HEK293 (cell line): Measurements from ENCODE around the gene LRRC74A.

Experiments
- CTCF ChIA-PET: fragments of 350-600 bp; formaldehyde crosslinking; extraction: SDS; loops from one replicate; lab custom pipeline; 2021; ENCODE audit warnings: antibody characterized with exemption; lab: Yijun Ruan, JAX
- POLR2A ChIA-PET: fragments of 300-600 bp; formaldehyde crosslinking; extraction: SDS; loops from one replicate; lab custom pipeline; 2020; ENCODE audit warnings: antibody characterized with exemption, inconsistent platforms; lab: Yijun Ruan, JAX
- H3K27ac ChIP-seq: fragments of 200-500 bp; sonication (Bioruptor generic); 2 replicates; pipeline ENCODE4 v1.5.1; 2014; ENCODE audit warnings: low read depth, low read length, control low read depth, inconsistent platforms; ENCODE audit errors: extremely low read depth
- H3K36me3 ChIP-seq, 2 experiments: fragments of 200-500 bp in 1 of 2; sonication (Bioruptor generic) in 1 of 2; 1 replicate in 1 of 2; 2 replicates in 1 of 2; pipeline ENCODE4 v1.5.1; 2014 to 2017; ENCODE audit warnings: inconsistent platforms in 2 of 2, low read length in 2 of 2; ENCODE audit not compliant: control insufficient read depth in 2 of 2, insufficient read depth in 1 of 2
- H3K4me1 ChIP-seq: fragments of 200-500 bp; sonication (Bioruptor generic); 2 replicates; pipeline ENCODE4 v1.5.1; 2014; ENCODE audit warnings: mild to moderate bottlenecking, low read length, inconsistent platforms; ENCODE audit not compliant: control insufficient read depth, insufficient read depth
- H3K4me3 ChIP-seq: 2 replicates; pipeline ENCODE4 v1.5.1; 2011; ENCODE audit warnings: low read depth, mild to moderate bottlenecking, control low read depth, low read length, moderate library complexity
- H3K9me3 ChIP-seq: fragments of 200-500 bp; sonication (Bioruptor generic); 2 replicates; pipeline ENCODE4 v1.5.1; 2014; ENCODE audit warnings: low read depth, low read length, inconsistent platforms; ENCODE audit not compliant: control insufficient read depth, insufficient read depth
- BCL11B ChIP-seq: fragments of 450-650 bp; formaldehyde crosslinking; IDR thresholded peaks from 2 replicates; pipeline ENCODE4 v1.5.1; 2016; ENCODE audit warnings: low read depth, missing biosample characterization, missing genetic modification characterization
- HOXD13 ChIP-seq: sonication (generic); formaldehyde crosslinking; IDR thresholded peaks from 2 replicates; pipeline ENCODE4 v1.8.0; 2022; ENCODE audit warnings: missing genetic modification reagents, borderline replicate concordance
- SCRT2 ChIP-seq: fragments of 450-650 bp; formaldehyde crosslinking; IDR thresholded peaks from 2 replicates; pipeline ENCODE4 v1.5.1; 2016; ENCODE audit warnings: missing biosample characterization, missing genetic modification characterization
- ZBTB17 ChIP-seq: fragments of 450-650 bp; formaldehyde crosslinking; IDR thresholded peaks from 2 replicates; pipeline ENCODE4 v1.5.1; 2016; ENCODE audit warnings: missing biosample characterization, missing genetic modification characterization
- ZBTB21 ChIP-seq: fragments of 450-650 bp; formaldehyde crosslinking; IDR thresholded peaks from 2 replicates; pipeline ENCODE4 v1.5.1; 2017; ENCODE audit warnings: missing biosample characterization, missing genetic modification characterization
- ZFP41 ChIP-seq: fragments of 450-650 bp; formaldehyde crosslinking; IDR thresholded peaks from 2 replicates; pipeline ENCODE4 v1.5.1; 2016; ENCODE audit warnings: missing biosample characterization, missing genetic modification characterization, borderline replicate concordance
- ZNF114 ChIP-seq: fragments of 450-650 bp; formaldehyde crosslinking; IDR thresholded peaks from 2 replicates; pipeline ENCODE4 v1.5.0; 2017; ENCODE audit warnings: missing biosample characterization, missing genetic modification characterization
- ZNF157 ChIP-seq: fragments of 450-650 bp; formaldehyde crosslinking; IDR thresholded peaks from 2 replicates; pipeline ENCODE4 v1.5.1; 2016; ENCODE audit warnings: missing biosample characterization, missing genetic modification characterization
- ZNF174 ChIP-seq: fragments of 450-650 bp; formaldehyde crosslinking; IDR thresholded peaks from 2 replicates; pipeline ENCODE4 v1.5.0; 2017; ENCODE audit warnings: missing biosample characterization, mild to moderate bottlenecking, missing genetic modification characterization
- ZNF266 ChIP-seq: fragments of 450-650 bp; formaldehyde crosslinking; IDR thresholded peaks from 2 replicates; pipeline ENCODE4 v1.5.1; 2016; ENCODE audit warnings: missing biosample characterization, missing genetic modification characterization, low read depth
- ZNF366 ChIP-seq: fragments of 450-650 bp; formaldehyde crosslinking; conservative IDR thresholded peaks from 2 replicates; pipeline ENCODE4 v1.5.1; 2016; ENCODE audit warnings: missing biosample characterization, missing genetic modification characterization
- ZNF521 ChIP-seq: fragments of 450-650 bp; formaldehyde crosslinking; IDR thresholded peaks from 2 replicates; pipeline ENCODE4 v1.5.1; 2017; ENCODE audit warnings: missing biosample characterization, mild to moderate bottlenecking, missing genetic modification characterization
- ZNF549 ChIP-seq: fragments of 450-650 bp; IDR thresholded peaks from 2 replicates; pipeline ENCODE4 v1.5.1; 2018; ENCODE audit warnings: missing biosample characterization, missing genetic modification characterization, mild to moderate bottlenecking, inconsistent platforms, moderate library complexity
- ZNF585B ChIP-seq: fragments of 450-650 bp; formaldehyde crosslinking; IDR thresholded peaks from 2 replicates; pipeline ENCODE4 v1.5.1; 2016; ENCODE audit warnings: missing biosample characterization, missing genetic modification characterization
- ZNF621 ChIP-seq: fragments of 450-650 bp; formaldehyde crosslinking; IDR thresholded peaks from 2 replicates; pipeline ENCODE4 v1.5.1; 2017; ENCODE audit warnings: missing biosample characterization, missing genetic modification characterization
- ZNF670 ChIP-seq: fragments of 450-650 bp; formaldehyde crosslinking; IDR thresholded peaks from 2 replicates; pipeline ENCODE4 v1.5.1; 2016; ENCODE audit warnings: missing biosample characterization, missing genetic modification characterization, low read depth
- ZXDB ChIP-seq: fragments of 450-650 bp; formaldehyde crosslinking; IDR thresholded peaks from 2 replicates; pipeline ENCODE4 v1.5.1; 2016; ENCODE audit warnings: missing biosample characterization, missing genetic modification characterization
- TF ChIP-seq, protein P1 (sequence below): fragments of 450-650 bp; formaldehyde crosslinking; IDR thresholded peaks from 2 replicates; pipeline ENCODE4 v1.5.1; 2017; ENCODE audit warnings: missing biosample characterization, missing genetic modification characterization
- TF ChIP-seq, protein P2 (sequence below): fragments of 450-650 bp; formaldehyde crosslinking; IDR thresholded peaks from 2 replicates; pipeline ENCODE4 v1.5.1; 2017; ENCODE audit warnings: missing biosample characterization, missing genetic modification characterization
- TF ChIP-seq, protein P3 (sequence below): fragments of 450-650 bp; formaldehyde crosslinking; conservative IDR thresholded peaks from 2 replicates; pipeline ENCODE4 v1.5.1; 2016; ENCODE audit warnings: low read depth, missing biosample characterization, missing genetic modification characterization
- TF ChIP-seq, protein P4 (sequence below): fragments of 450-650 bp; formaldehyde crosslinking; IDR thresholded peaks from 2 replicates; pipeline ENCODE4 v1.5.1; 2016; ENCODE audit warnings: missing biosample characterization, missing genetic modification characterization
- TF ChIP-seq, protein P5 (sequence below): fragments of 450-650 bp; formaldehyde crosslinking; IDR thresholded peaks from 2 replicates; pipeline ENCODE4 v1.5.1; 2016; ENCODE audit warnings: missing biosample characterization, missing genetic modification characterization
- TF ChIP-seq, protein P6 (sequence below): fragments of 450-650 bp; formaldehyde crosslinking; IDR thresholded peaks from 2 replicates; pipeline ENCODE4 v1.5.1; 2016; ENCODE audit warnings: missing biosample characterization, missing genetic modification characterization

The LRRC74A gene

DNA sequence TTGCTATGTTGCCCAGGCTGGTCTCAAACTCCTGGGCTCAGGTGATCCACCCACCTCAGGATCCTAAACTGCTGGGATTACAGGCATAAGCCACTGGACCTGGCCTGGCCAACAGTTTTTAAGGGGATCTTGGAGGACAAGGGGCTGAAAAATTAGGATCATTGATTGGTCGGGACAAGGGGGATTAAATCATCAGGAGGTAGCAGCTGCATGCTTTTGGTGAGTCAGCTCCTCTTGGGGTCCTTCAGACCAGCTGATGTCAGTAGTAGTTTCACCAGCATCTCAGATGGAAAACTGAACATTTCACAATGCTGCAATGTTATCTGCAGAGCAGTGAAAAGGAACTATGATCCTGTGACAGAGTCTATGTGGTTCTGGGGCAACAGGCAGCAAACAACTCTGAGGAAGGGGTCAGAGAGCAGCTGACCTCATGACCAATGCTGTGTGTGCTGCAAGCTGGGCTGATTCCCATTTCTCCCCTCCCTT is 6.3 kb downstream of the LRRC74A start (continued):
- no peak for TF ChIP-seq ZFP41 (tag by site-specific recombination)
- no peak for TF ChIP-seq ZNF670 (tag by site-specific recombination)
- TF ChIP-seq ZNF366 (tag by site-specific recombination) = no peak
- no peak for TF ChIP-seq ZNF549
- TF ChIP-seq HOXD13 (CRISPR knock-in tag) = no peak
- no peak for TF ChIP-seq ZXDB
- no peak for TF ChIP-seq BCL11B
- TF ChIP-seq, protein P1, sequence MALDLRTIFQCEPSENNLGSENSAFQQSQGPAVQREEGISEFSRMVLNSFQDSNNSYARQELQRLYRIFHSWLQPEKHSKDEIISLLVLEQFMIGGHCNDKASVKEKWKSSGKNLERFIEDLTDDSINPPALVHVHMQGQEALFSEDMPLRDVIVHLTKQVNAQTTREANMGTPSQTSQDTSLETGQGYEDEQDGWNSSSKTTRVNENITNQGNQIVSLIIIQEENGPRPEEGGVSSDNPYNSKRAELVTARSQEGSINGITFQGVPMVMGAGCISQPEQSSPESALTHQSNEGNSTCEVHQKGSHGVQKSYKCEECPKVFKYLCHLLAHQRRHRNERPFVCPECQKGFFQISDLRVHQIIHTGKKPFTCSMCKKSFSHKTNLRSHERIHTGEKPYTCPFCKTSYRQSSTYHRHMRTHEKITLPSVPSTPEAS = no peak
- TF ChIP-seq SCRT2 = no peak
- TF ChIP-seq ZBTB17 (tag by site-specific recombination) = no peak

DNA sequence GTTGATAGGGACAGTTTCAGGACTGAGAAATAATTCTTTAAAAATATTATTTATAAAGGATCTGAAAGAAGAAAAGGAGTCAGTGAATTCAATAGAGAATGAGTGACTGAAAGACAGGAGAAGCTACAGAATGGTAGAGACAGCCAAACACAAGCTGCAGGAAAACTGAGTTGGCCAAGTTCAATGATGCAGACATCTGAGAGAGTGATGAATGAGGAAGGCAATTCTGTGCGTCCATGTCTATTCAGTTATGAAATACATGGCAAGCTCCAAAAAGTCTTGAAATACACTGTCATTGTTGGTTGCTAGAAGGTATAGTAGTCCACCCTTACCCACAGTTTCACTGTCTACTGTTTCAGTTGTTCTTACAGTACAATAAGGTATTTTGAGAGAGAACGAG is 6.8 kb downstream of the LRRC74A start:
- ChIA-PET POLR2A (interaction anchor here (0.7 kb wide), 1 partner anchor 618 kb away, joined by 4 read pairs; no protein-coding TSS in a partner anchor), CTCF (interaction anchor here (0.6 to 0.7 kb wide), 4 partner anchors 49 to 917 kb away, joined by 3 to 4 read pairs (median 3); no protein-coding TSS in a partner anchor)
- no peak overlapping the region for H3K27ac ChIP-seq
- no peak overlapping the region for H3K4me3 ChIP-seq
- no peaks in the 10 kb centered on the region for H3K36me3 ChIP-seq
- H3K4me1 ChIP-seq = no peaks in the 10 kb centered on the region
- no peaks in the 10 kb centered on the region for H3K9me3 ChIP-seq
- TF ChIP-seq ZNF521 (tag by site-specific recombination) (no peak), ZNF174 (tag by site-specific recombination) (no peak), ZNF157 (tag by site-specific recombination) (no peak), ZNF621 (tag by site-specific recombination) (no peak), ZNF114 (tag by site-specific recombination) (no peak), ZNF266 (no peak), ZNF585B (no peak), ZBTB21 (no peak), ZNF549 (no peak)
- TF ChIP-seq, protein P2, sequence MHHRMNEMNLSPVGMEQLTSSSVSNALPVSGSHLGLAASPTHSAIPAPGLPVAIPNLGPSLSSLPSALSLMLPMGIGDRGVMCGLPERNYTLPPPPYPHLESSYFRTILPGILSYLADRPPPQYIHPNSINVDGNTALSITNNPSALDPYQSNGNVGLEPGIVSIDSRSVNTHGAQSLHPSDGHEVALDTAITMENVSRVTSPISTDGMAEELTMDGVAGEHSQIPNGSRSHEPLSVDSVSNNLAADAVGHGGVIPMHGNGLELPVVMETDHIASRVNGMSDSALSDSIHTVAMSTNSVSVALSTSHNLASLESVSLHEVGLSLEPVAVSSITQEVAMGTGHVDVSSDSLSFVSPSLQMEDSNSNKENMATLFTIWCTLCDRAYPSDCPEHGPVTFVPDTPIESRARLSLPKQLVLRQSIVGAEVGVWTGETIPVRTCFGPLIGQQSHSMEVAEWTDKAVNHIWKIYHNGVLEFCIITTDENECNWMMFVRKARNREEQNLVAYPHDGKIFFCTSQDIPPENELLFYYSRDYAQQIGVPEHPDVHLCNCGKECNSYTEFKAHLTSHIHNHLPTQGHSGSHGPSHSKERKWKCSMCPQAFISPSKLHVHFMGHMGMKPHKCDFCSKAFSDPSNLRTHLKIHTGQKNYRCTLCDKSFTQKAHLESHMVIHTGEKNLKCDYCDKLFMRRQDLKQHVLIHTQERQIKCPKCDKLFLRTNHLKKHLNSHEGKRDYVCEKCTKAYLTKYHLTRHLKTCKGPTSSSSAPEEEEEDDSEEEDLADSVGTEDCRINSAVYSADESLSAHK (tag by site-specific recombination) = no peak
- TF ChIP-seq, protein P3, sequence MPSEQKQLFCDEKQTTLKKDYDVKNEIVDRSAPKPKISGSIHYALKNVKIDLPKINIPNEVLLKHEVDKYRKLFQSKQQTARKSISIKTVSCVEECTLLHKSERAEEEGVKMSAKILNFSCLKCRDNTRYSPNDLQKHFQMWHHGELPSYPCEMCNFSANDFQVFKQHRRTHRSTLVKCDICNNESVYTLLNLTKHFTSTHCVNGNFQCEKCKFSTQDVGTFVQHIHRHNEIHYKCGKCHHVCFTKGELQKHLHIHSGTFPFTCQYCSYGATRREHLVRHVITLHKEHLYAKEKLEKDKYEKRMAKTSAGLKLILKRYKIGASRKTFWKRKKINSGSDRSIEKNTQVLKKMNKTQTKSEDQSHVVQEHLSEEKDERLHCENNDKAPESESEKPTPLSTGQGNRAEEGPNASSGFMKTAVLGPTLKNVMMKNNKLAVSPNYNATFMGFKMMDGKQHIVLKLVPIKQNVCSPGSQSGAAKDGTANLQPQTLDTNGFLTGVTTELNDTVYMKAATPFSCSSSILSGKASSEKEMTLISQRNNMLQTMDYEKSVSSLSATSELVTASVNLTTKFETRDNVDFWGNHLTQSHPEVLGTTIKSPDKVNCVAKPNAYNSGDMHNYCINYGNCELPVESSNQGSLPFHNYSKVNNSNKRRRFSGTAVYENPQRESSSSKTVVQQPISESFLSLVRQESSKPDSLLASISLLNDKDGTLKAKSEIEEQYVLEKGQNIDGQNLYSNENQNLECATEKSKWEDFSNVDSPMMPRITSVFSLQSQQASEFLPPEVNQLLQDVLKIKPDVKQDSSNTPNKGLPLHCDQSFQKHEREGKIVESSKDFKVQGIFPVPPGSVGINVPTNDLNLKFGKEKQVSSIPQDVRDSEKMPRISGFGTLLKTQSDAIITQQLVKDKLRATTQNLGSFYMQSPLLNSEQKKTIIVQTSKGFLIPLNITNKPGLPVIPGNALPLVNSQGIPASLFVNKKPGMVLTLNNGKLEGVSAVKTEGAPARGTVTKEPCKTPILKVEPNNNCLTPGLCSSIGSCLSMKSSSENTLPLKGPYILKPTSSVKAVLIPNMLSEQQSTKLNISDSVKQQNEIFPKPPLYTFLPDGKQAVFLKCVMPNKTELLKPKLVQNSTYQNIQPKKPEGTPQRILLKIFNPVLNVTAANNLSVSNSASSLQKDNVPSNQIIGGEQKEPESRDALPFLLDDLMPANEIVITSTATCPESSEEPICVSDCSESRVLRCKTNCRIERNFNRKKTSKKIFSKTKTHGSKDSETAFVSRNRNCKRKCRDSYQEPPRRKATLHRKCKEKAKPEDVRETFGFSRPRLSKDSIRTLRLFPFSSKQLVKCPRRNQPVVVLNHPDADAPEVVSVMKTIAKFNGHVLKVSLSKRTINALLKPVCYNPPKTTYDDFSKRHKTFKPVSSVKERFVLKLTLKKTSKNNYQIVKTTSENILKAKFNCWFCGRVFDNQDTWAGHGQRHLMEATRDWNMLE = no peak
- TF ChIP-seq, protein P4, sequence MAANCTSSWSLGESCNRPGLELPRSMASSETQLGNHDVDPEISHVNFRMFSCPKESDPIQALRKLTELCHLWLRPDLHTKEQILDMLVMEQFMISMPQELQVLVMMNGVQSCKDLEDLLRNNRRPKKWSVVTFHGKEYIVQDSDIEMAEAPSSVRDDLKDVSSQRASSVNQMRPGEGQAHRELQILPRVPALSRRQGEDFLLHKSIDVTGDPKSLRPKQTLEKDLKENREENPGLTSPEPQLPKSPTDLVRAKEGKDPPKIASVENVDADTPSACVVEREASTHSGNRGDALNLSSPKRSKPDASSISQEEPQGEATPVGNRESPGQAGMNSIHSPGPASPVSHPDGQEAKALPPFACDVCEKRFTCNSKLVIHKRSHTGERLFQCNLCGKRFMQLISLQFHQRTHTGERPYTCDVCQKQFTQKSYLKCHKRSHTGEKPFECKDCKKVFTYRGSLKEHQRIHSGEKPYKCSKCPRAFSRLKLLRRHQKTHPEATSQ (tag by site-specific recombination) = no peak
- TF ChIP-seq, protein P5, sequence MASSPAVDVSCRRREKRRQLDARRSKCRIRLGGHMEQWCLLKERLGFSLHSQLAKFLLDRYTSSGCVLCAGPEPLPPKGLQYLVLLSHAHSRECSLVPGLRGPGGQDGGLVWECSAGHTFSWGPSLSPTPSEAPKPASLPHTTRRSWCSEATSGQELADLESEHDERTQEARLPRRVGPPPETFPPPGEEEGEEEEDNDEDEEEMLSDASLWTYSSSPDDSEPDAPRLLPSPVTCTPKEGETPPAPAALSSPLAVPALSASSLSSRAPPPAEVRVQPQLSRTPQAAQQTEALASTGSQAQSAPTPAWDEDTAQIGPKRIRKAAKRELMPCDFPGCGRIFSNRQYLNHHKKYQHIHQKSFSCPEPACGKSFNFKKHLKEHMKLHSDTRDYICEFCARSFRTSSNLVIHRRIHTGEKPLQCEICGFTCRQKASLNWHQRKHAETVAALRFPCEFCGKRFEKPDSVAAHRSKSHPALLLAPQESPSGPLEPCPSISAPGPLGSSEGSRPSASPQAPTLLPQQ = no peak
- TF ChIP-seq, protein P6, sequence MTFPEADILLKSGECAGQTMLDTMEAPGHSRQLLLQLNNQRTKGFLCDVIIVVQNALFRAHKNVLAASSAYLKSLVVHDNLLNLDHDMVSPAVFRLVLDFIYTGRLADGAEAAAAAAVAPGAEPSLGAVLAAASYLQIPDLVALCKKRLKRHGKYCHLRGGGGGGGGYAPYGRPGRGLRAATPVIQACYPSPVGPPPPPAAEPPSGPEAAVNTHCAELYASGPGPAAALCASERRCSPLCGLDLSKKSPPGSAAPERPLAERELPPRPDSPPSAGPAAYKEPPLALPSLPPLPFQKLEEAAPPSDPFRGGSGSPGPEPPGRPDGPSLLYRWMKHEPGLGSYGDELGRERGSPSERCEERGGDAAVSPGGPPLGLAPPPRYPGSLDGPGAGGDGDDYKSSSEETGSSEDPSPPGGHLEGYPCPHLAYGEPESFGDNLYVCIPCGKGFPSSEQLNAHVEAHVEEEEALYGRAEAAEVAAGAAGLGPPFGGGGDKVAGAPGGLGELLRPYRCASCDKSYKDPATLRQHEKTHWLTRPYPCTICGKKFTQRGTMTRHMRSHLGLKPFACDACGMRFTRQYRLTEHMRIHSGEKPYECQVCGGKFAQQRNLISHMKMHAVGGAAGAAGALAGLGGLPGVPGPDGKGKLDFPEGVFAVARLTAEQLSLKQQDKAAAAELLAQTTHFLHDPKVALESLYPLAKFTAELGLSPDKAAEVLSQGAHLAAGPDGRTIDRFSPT (tag by site-specific recombination) = no peak
